HCT116 (cell line): ENCODE results near the gene CDAN1. TPM values are rescaled to one million over a fixed set of nuclear protein-coding genes. Genes with fewer than 3 reads are reported as not detected.

ENCODE experiments used
- ATAC-seq: fragments of 200-7000 bp; cut with Tn5 transposase; 2 replicates; pipeline ENCODE4 v1.9.1; 2020; ENCODE audit warnings: mild to moderate bottlenecking, moderate library complexity
- BruUV-seq: library from RNA; stranded (reverse); fragments of 400-500 nt; replicated peaks from 2 replicates; lab custom pipeline; 2021; lab: Mats Ljungman, UMichigan
- CTCF ChIA-PET: fragments of 300-600 bp; sonication (Branson Sonifier 250); formaldehyde crosslinking; loops from one replicate; lab custom pipeline; 2021; ENCODE audit warnings: antibody characterized with exemption; lab: Charles Lee
- POLR2A ChIA-PET: fragments of 300-600, 350-600 bp; sonication (Branson Sonifier 250); formaldehyde crosslinking; loops from one replicate; lab custom pipeline; 2021; ENCODE audit warnings: antibody characterized with exemption; lab: Charles Lee
- RAD21 ChIA-PET, 2 experiments: fragments of 300-600 bp; sonication (Branson Sonifier 250); formaldehyde crosslinking; loops; one replicate each; lab custom pipeline; 2023; ENCODE audit warnings: low total read pairs in 2 of 2; ENCODE audit not compliant: uncharacterized antibody in 2 of 2, unreplicated experiment in 2 of 2, low non-redundant PET in 1 of 2; lab: Charles Lee
- DNase-seq: peaks from one replicate; pipeline ENCODE4 v3.0.0-alpha.2; 2010; ENCODE audit warnings: low read depth, low spot score
- H2AFZ ChIP-seq: fragments of 200-600 bp; shearing (Covaris generic), sonication (generic); 2 replicates; pipeline ENCODE4 v1.6.1; 2017; ENCODE audit warnings: low read depth, mixed run types, mixed read lengths, antibody characterized with exemption, low read length; ENCODE audit not compliant: poor library complexity, severe bottlenecking
- H3K27ac ChIP-seq: 2 replicates; pipeline ENCODE4 v1.5.1; 2012; ENCODE audit warnings: low read depth, low read length
- H3K27me3 ChIP-seq: fragments of 200-600 bp; sonication (generic); 2 replicates; pipeline ENCODE4 v1.6.1; 2016; ENCODE audit warnings: mixed run types, low read length, mixed read lengths; ENCODE audit not compliant: insufficient read depth
- H3K36me3 ChIP-seq, 2 experiments: fragments of 200-500 bp in 1 of 2; fragments of 200-600 bp in 1 of 2; sonication (Bioruptor generic) in 1 of 2; sonication (generic) in 1 of 2; 2 replicates each; pipeline versions ENCODE4 v1.5.1 to v1.6.1; 2014 to 2016; ENCODE audit warnings: low read length in 2 of 2, inconsistent platforms in 1 of 2, mixed read lengths in 1 of 2, mixed run types in 1 of 2; ENCODE audit not compliant: insufficient read depth in 2 of 2, control insufficient read depth in 1 of 2
- H3K4me1 ChIP-seq, 2 experiments: fragments of 200-600 bp in 1 of 2; sonication (generic) in 1 of 2; 2 replicates each; pipeline versions ENCODE4 v1.5.1 to v1.6.1; 2012 to 2017; ENCODE audit warnings: low read length in 2 of 2, inconsistent platforms in 1 of 2, mild to moderate bottlenecking in 1 of 2, mixed read lengths in 1 of 2, mixed run types in 1 of 2, moderate library complexity in 1 of 2; ENCODE audit not compliant: insufficient read depth in 2 of 2, control insufficient read depth in 1 of 2
- H3K4me2 ChIP-seq: fragments of 200-600 bp; sonication (generic); 2 replicates; pipeline ENCODE4 v1.6.1; 2017; ENCODE audit warnings: mixed run types, low read length, mixed read lengths
- H3K4me3 ChIP-seq, 2 experiments: fragments of 200-600 bp in 1 of 2; sonication (generic) in 1 of 2; replicated peaks in 1 of 2; 2 replicates each; pipeline ENCODE4 v1.5.1; 2011 to 2016; ENCODE audit warnings: low read length in 2 of 2, control low read depth in 1 of 2, low read depth in 1 of 2, mild to moderate bottlenecking in 1 of 2, mixed read lengths in 1 of 2, mixed run types in 1 of 2
- H3K79me2 ChIP-seq: fragments of 200-600 bp; sonication (generic); 2 replicates; pipeline ENCODE4 v1.6.1; 2017; ENCODE audit warnings: mild to moderate bottlenecking, mixed run types, low read length, moderate library complexity, mixed read lengths; ENCODE audit not compliant: insufficient read depth
- H3K9ac ChIP-seq: fragments of 200-600 bp; sonication (generic); 2 replicates; pipeline ENCODE4 v1.6.1; 2016; ENCODE audit warnings: low read length, mixed read lengths
- H3K9me2 ChIP-seq: fragments of 200-600 bp; sonication (generic), shearing (Covaris generic); 2 replicates; pipeline ENCODE4 v1.6.1; 2017; ENCODE audit warnings: mixed run types, mild to moderate bottlenecking, moderate library complexity; ENCODE audit not compliant: insufficient read depth
- H3K9me3 ChIP-seq, 2 experiments: fragments of 200-500 bp in 1 of 2; fragments of 200-600 bp in 1 of 2; sonication (Bioruptor generic) in 1 of 2; sonication (generic) in 1 of 2; 2 replicates each; pipeline ENCODE4 v1.6.1; 2014 to 2017; ENCODE audit warnings: low read length in 2 of 2, mixed read lengths in 2 of 2, inconsistent platforms in 1 of 2, low read depth in 1 of 2, mild to moderate bottlenecking in 1 of 2, mixed run types in 1 of 2, moderate library complexity in 1 of 2; ENCODE audit not compliant: control insufficient read depth in 1 of 2, insufficient read depth in 1 of 2
- H4K20me1 ChIP-seq: fragments of 200-600 bp; sonication (generic), shearing (Covaris generic); 2 replicates; pipeline ENCODE4 v1.6.1; 2017; ENCODE audit warnings: mixed run types, mild to moderate bottlenecking, moderate library complexity; ENCODE audit not compliant: insufficient read depth
- CBX3 ChIP-seq: IDR thresholded peaks from 2 replicates; pipeline ENCODE4 v1.6.1; 2012; ENCODE audit warnings: low read depth
- EZH2 ChIP-seq: fragments of 200-600 bp; sonication (generic); IDR thresholded peaks from 2 replicates; pipeline ENCODE4 v1.6.1; 2017; ENCODE audit warnings: antibody characterized with exemption, mixed run types
- POLR2AphosphoS5 ChIP-seq: IDR thresholded peaks from 2 replicates; pipeline ENCODE4 v1.6.1; 2011; ENCODE audit warnings: mild to moderate bottlenecking, low read depth, low read length, moderate library complexity
- RAD21 ChIP-seq: IDR thresholded peaks from 2 replicates; pipeline ENCODE4 v1.6.1; 2012; ENCODE audit warnings: low read depth, mild to moderate bottlenecking
- TCF7L2 ChIP-seq: IDR thresholded peaks from 2 replicates; pipeline ENCODE4 v1.7.0; 2011; ENCODE audit warnings: borderline replicate concordance, inconsistent platforms; ENCODE audit not compliant: insufficient read depth, insufficient read length; ENCODE audit errors: extremely low read depth
- YY1 ChIP-seq: IDR thresholded peaks from 2 replicates; pipeline ENCODE4 v1.6.1; 2011; ENCODE audit warnings: low read length, low read depth, moderate library complexity, mild to moderate bottlenecking; ENCODE audit not compliant: insufficient replicate concordance; ENCODE audit errors: extremely low read depth
- ZFX ChIP-seq: fragments of 450-650 bp; IDR thresholded peaks from 2 replicates; pipeline ENCODE4 v1.6.1; 2017
- intact Hi-C: fragments of 100-400 bp; cut with micrococcal nuclease; formaldehyde crosslinking; loops from 2 replicates; pipeline ENCODE4 v1.10.0; 2022
- total RNA-seq: library from RNA; stranded (reverse); gene quantifications from one replicate; pipeline ENCODE4 v1.2.1, GENCODE V29; 2021; ENCODE audit not compliant: unreplicated experiment
- TF ChIP-seq, protein P1 (sequence below), 3 experiments: fragments of 200-600 bp in 1 of 3; sonication (generic) in 1 of 3; IDR thresholded peaks in 2 of 3; conservative IDR thresholded peaks in 1 of 3; 2 replicates each; pipeline ENCODE4 v1.5.1; 2012 to 2017; ENCODE audit warnings: low read depth in 2 of 3, low read length in 2 of 3, antibody characterized with exemption in 1 of 3, borderline replicate concordance in 1 of 3, control low read depth in 1 of 3, mild to moderate bottlenecking in 1 of 3, mixed read lengths in 1 of 3, mixed run types in 1 of 3, moderate library complexity in 1 of 3; ENCODE audit not compliant: insufficient read depth in 1 of 3

The CDAN1 gene
- total RNA-seq, 1 experiment from 2014 or later = 22.4 TPM

DNA sequence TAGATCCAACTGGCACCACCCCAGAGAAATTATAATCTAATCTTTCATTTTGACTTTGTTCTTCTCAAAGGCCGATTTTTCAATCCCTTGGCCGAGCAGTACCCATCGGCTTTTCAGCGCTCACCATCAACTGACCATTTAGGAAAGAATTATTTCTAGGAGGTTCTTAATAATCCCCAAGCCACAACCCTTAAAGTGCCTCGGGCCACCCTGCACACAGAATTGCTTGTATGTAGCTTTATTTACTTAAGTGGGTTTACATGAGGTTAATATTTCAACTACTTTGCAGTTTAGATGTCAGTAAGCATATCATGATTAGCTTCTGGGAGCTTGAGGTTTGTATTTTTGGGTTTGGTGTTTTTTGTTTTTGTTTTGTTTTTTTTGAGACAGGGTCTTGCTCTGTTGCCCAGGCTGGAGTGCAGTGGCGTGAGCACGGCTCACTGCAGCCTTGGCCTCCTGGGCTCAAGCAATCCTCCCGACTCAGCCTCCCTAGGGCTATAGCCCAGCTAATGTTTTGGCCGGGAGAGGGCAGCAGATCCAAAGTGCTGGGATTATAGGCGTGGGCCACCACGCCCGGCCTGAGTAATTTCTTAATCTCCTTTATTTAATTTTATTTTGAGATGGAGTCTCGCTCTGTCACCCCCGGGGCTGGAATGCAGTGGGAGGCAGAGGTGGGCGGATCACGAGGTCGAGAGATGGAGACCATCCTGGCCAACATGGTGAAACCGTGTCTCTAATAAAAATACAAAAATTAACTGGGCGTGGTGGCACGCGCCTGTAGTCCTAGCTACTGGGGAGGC lies 801 bp upstream of the CDAN1 start:
- TF ChIP-seq CBX3 = peak; percentile 81
- TF ChIP-seq EZH2 = no peak
- no peak for TF ChIP-seq TCF7L2
- peak; percentile 88 for TF ChIP-seq RAD21
- TF ChIP-seq, protein P1, sequence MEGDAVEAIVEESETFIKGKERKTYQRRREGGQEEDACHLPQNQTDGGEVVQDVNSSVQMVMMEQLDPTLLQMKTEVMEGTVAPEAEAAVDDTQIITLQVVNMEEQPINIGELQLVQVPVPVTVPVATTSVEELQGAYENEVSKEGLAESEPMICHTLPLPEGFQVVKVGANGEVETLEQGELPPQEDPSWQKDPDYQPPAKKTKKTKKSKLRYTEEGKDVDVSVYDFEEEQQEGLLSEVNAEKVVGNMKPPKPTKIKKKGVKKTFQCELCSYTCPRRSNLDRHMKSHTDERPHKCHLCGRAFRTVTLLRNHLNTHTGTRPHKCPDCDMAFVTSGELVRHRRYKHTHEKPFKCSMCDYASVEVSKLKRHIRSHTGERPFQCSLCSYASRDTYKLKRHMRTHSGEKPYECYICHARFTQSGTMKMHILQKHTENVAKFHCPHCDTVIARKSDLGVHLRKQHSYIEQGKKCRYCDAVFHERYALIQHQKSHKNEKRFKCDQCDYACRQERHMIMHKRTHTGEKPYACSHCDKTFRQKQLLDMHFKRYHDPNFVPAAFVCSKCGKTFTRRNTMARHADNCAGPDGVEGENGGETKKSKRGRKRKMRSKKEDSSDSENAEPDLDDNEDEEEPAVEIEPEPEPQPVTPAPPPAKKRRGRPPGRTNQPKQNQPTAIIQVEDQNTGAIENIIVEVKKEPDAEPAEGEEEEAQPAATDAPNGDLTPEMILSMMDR (IDR thresholded peaks at IDR 0.05 in 2 of 3, conservative IDR thresholded peaks at IDR 0.05 in 1 of 3; ENCODE audit: borderline replicate concordance in 1 of 3, insufficient read depth in 1 of 3, low read depth in 2 of 3, low read length in 2 of 3) = peak; percentile 68 to 79 (median 70); a peak in 5 of 6 replicates
- no peak for TF ChIP-seq ZFX
- no peak for TF ChIP-seq POLR2AphosphoS5
- TF ChIP-seq YY1 = no peak
- no peaks in the 10 kb centered on the region for H3K27me3 ChIP-seq
- peaks cover 12 to 16% of the 10 kb centered on the region in 2 experiments; a peak in 3 of 4 replicates for H3K4me1 ChIP-seq
- peak overlapping the region; percentile 90 for H3K4me2 ChIP-seq
- peak overlapping the region; percentile 94 for H2AFZ ChIP-seq
- CTCF ChIA-PET = interaction anchor here (0.8 to 4.1 kb wide), 7 partner anchors 15 to 548 kb away, joined by 4 to 38 read pairs (median 6); no protein-coding TSS in a partner anchor
- peak overlapping the region; percentile 75 for H3K9ac ChIP-seq
- H3K79me2 ChIP-seq = peaks cover 7% of the 10 kb centered on the region; the same call in 1 of the 2 replicates
- intact Hi-C loops = loop anchor here (1.0 to 10.0 kb wide), 3 partner anchors 189 to 547 kb away; no protein-coding TSS in a partner anchor
- DNase-seq = peak; percentile 36
- peak overlapping the region; percentile 69 to 85 for H3K4me3 ChIP-seq
- peak overlapping the region; percentile 88 for H3K27ac ChIP-seq
- no peaks in the 10 kb centered on the region for H4K20me1 ChIP-seq
- RAD21 ChIA-PET = interaction anchor here in 1 of 2 experiments (0.7 to 1.0 kb wide), 2 partner anchors 39 to 548 kb away, joined by 3 read pairs; no protein-coding TSS in a partner anchor
- TSS peak; percentile 74 for BruUV-seq
- H3K36me3 ChIP-seq = peaks cover 13 to 18% of the 10 kb centered on the region in 2 experiments
- peak; percentile 52 for ATAC-seq
- no peaks in the 10 kb centered on the region for H3K9me2 ChIP-seq
- H3K9me3 ChIP-seq = no peaks in the 10 kb centered on the region
- POLR2A ChIA-PET = no interaction called here
